K562 (cell line): Measurements from ENCODE around the gene SIK3. TPM values are rescaled to one million over a fixed set of nuclear protein-coding genes. Genes with fewer than 3 reads are reported as not detected.

ENCODE experiments used
- ATAC-seq: fragments of 200-7000 bp; cut with Tn5 transposase; 3 replicates; pipeline ENCODE4 v1.9.1; 2020; ENCODE audit warnings: moderate library complexity
- BruUV-seq: library from RNA; stranded (reverse); fragments of 400-500 nt; replicated peaks from 2 replicates; lab custom pipeline; 2021; lab: Mats Ljungman, UMichigan
- CTCF ChIA-PET: fragments of 300-600 bp; formaldehyde crosslinking; extraction: SDS; loops from one replicate; lab custom pipeline; 2021; ENCODE audit warnings: low intra/inter-chr PET ratio; lab: Yijun Ruan, JAX
- POLR2A ChIA-PET: fragments of 300-600, 350-650 bp; sonication (Branson Sonifier 250); formaldehyde crosslinking; extraction: SDS; loops from one replicate; lab custom pipeline; 2021; ENCODE audit warnings: antibody characterized with exemption, inconsistent platforms; lab: Yijun Ruan, JAX
- DNase-seq, 4 experiments: peaks; one replicate each; pipeline versions ENCODE4 v3.0.0 to v3.0.0-alpha.2; 2011 to 2018; ENCODE audit warnings: low spot score in 3 of 4, mixed read lengths in 3 of 4; ENCODE audit errors: extremely low read depth in 1 of 4
- FAIRE-seq: peaks from 2 replicates; lab custom pipeline; 2011; peaks lifted over from hg19 to GRCh38; lab: Jason Lieb, UNC
- H2AFZ ChIP-seq: 2 replicates; pipeline ENCODE4 v1.6.0; 2011; ENCODE audit warnings: low read depth, low read length, control low read depth, inconsistent platforms
- H3K27ac ChIP-seq: fragments of 200-600 bp; 3 replicates; pipeline ENCODE4 v1.8.0; 2011; ENCODE audit warnings: low read depth, mild to moderate bottlenecking, control low read depth, inconsistent platforms, low read length, moderate library complexity, mixed read lengths; ENCODE audit errors: extremely low read depth
- H3K27me3 ChIP-seq, 2 experiments: fragments of 300-600 bp in 1 of 2; 2 replicates in 1 of 2; 3 replicates in 1 of 2; pipeline versions ENCODE4 v1.6.0 to v1.8.0; 2011; ENCODE audit warnings: inconsistent platforms in 2 of 2, low read length in 2 of 2, mild to moderate bottlenecking in 1 of 2, mixed read lengths in 1 of 2, moderate library complexity in 1 of 2; ENCODE audit not compliant: control insufficient read depth in 2 of 2, insufficient read depth in 2 of 2
- H3K36me3 ChIP-seq: fragments of 300-600 bp; 3 replicates; pipeline ENCODE4 v1.8.0; 2011; ENCODE audit warnings: mild to moderate bottlenecking, low read length, inconsistent platforms; ENCODE audit not compliant: control insufficient read depth, insufficient read depth
- H3K4me1 ChIP-seq, 2 experiments: fragments of 200-600 bp in 1 of 2; replicated peaks in 1 of 2; 2 replicates in 1 of 2; 3 replicates in 1 of 2; pipeline versions ENCODE4 v1.5.1 to v1.8.0; 2011; ENCODE audit warnings: inconsistent platforms in 2 of 2, low read length in 2 of 2, mild to moderate bottlenecking in 1 of 2, mixed read lengths in 1 of 2, moderate library complexity in 1 of 2; ENCODE audit not compliant: control insufficient read depth in 2 of 2, insufficient read depth in 2 of 2
- H3K4me2 ChIP-seq: 2 replicates; pipeline ENCODE4 v1.6.1; 2011; ENCODE audit warnings: low read length, control low read depth, inconsistent platforms, mixed read lengths; ENCODE audit not compliant: insufficient read depth
- H3K4me3 ChIP-seq: fragments of 200-600 bp; sonication (generic), shearing (Covaris generic); 2 replicates; pipeline ENCODE4 v1.5.1; 2016; ENCODE audit warnings: control low read depth, inconsistent platforms
- H3K79me2 ChIP-seq: fragments of 200-600 bp; 3 replicates; pipeline ENCODE4 v1.8.0; 2011; ENCODE audit warnings: low read length, inconsistent platforms; ENCODE audit not compliant: control insufficient read depth, insufficient read depth
- H3K9ac ChIP-seq, 2 experiments: 2 replicates each; pipeline versions ENCODE4 v1.6.0 to v1.6.1; 2011; ENCODE audit warnings: low read depth in 2 of 2, low read length in 2 of 2, control low read depth in 1 of 2, inconsistent platforms in 1 of 2, mild to moderate bottlenecking in 1 of 2, mixed read lengths in 1 of 2; ENCODE audit not compliant: insufficient read depth in 1 of 2
- H3K9me1 ChIP-seq: one replicate; pipeline ENCODE4 v1.6.0; 2011; ENCODE audit warnings: inconsistent platforms, mild to moderate bottlenecking, low read length, moderate library complexity; ENCODE audit not compliant: control insufficient read depth, insufficient read depth
- H3K9me3 ChIP-seq: replicated peaks from 2 replicates; pipeline ENCODE4 v1.5.1; 2011; ENCODE audit warnings: low read depth, low read length, inconsistent platforms; ENCODE audit not compliant: control insufficient read depth, insufficient read depth
- H4K20me1 ChIP-seq: replicated peaks from 2 replicates; pipeline ENCODE4 v1.6.1; 2011; ENCODE audit warnings: low read length, inconsistent platforms, mixed read lengths; ENCODE audit not compliant: control insufficient read depth, insufficient read depth
- ATF7 ChIP-seq: fragments of 450-650 bp; IDR thresholded peaks from 2 replicates; pipeline ENCODE4 v1.7.1; 2014; ENCODE audit warnings: mild to moderate bottlenecking, moderate library complexity
- ILF3 ChIP-seq: fragments of 450-650 bp; IDR thresholded peaks from 2 replicates; pipeline ENCODE4 v1.6.1; 2018; ENCODE audit warnings: antibody characterized with exemption, mild to moderate bottlenecking, moderate library complexity, borderline replicate concordance
- KDM4B ChIP-seq, 2 experiments: fragments of 450-650 bp in 1 of 2; sonication (generic) in 1 of 2; IDR thresholded peaks; 2 replicates each; pipeline ENCODE4 v1.6.1; 2016 to 2017; ENCODE audit warnings: borderline replicate concordance in 2 of 2, antibody characterized with exemption in 1 of 2, low read depth in 1 of 2, mild to moderate bottlenecking in 1 of 2
- MCM2 ChIP-seq: fragments of 450-650 bp; IDR thresholded peaks from 2 replicates; pipeline ENCODE4 v1.6.1; 2017; ENCODE audit warnings: low read depth, mild to moderate bottlenecking
- WGBS: fragments of 100-300 bp; shearing (Covaris generic); methylation state at CpG from one replicate; pipeline ENCODE4 v1.1.6; 2016; ENCODE audit warnings: low coverage, mixed read lengths; ENCODE audit not compliant: insufficient coverage; ENCODE audit errors: missing lambda C conversion rate; 5-methylcytosine and 5-hydroxymethylcytosine counted together
- in situ Hi-C: fragments of 300-500 bp; cut with MboI; formaldehyde crosslinking; loops from 4 replicates; pipeline ENCODE4 v1.15.0; 2018; ENCODE audit warnings: inconsistent platforms, mixed read lengths
- intact Hi-C: fragments of 100-400 bp; cut with micrococcal nuclease; formaldehyde crosslinking; loops from 2 replicates; pipeline ENCODE4 v1.14.2; 2022
- polyA plus RNA-seq, 8 experiments: library from polyadenylated mRNA; depleted of rRNA in 4 of 8; stranded (reverse) in 5 of 8; unstranded in 3 of 8; fragments of >200 nt; fragmentation: Nextera tagmentation in 2 of 8; fragmentation: Illumina TruSeq in 1 of 8; extraction: Ambion mirVana in 2 of 8; extraction: Trizol in 1 of 8; gene quantifications; 2 replicates each; pipeline versions ENCODE4 v1.2.1 to v1.2.3, GENCODE V29; 2011 to 2014; ENCODE audit warnings: inconsistent platforms in 1 of 8, missing spikeins in 1 of 8
- total RNA-seq, 7 experiments: library from RNA; depleted of rRNA in 6 of 7; stranded (reverse); fragments of >200 nt in 6 of 7; fragmentation: Illumina TruSeq in 2 of 7; extraction: Trizol in 2 of 7; gene quantifications; 2 replicates each; pipeline versions ENCODE4 v1.2.1 to v1.2.3, GENCODE V29; 2011 to 2021; ENCODE audit warnings: low replicate concordance in 1 of 7
- TF ChIP-seq, protein P1 (sequence below): sonication (generic); formaldehyde crosslinking; IDR thresholded peaks from 2 replicates; pipeline ENCODE4 v1.8.1; 2023; ENCODE audit warnings: mild to moderate bottlenecking, missing genetic modification reagents
- TF ChIP-seq, protein P2 (sequence below): fragments of 250-450 bp; sonication (Bioruptor Pico); IDR thresholded peaks from 2 replicates; pipeline ENCODE4 v1.8.0; 2021; ENCODE audit warnings: borderline replicate concordance, mild to moderate bottlenecking, moderate library complexity; ENCODE audit not compliant: poor library complexity, severe bottlenecking

Gene SIK3
- total and polyA plus RNA-seq, 9 of the 15 experiments (the other 6 are each of a cell fraction or from before 2014, with no cell fraction given) = 1.6 to 21.6 (median 8.0) TPM

DNA sequence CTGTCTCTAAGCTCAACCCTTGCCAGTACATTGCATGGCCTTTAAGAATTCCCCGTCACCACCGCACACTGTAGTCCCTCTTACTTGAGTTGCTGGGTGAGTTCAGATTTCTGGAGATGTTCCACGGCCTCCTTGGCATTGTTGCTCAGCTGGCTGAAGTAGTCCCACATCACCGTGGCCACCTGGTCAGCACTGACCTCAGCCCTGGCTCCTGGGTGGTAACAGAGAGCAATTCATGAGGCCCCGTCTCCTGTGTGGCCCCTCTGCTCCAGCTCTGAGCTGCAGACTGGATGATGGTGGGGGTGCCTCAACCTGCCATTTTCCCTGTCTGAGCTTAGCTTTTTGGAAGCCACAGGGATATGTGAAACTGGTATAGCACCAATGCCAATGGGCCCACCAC, 275.7 kb downstream of the SIK3 start:
- no peaks in the 10 kb centered on the region for H3K9me1 ChIP-seq
- no TSS peak for BruUV-seq
- intact Hi-C loops (no loop called here), in situ Hi-C loops (no loop called here)
- no peak overlapping the region for H3K4me2 ChIP-seq
- peaks cover 0 to 10% of the 10 kb centered on the region in 2 experiments; a peak in 1 of 5 replicates for H3K27me3 ChIP-seq
- H4K20me1 ChIP-seq = no peaks in the 10 kb centered on the region
- 44% methylated on average over 5 of the region's 5 CpGs for WGBS
- peaks cover 8 to 23% of the 10 kb centered on the region in 2 experiments; a peak in 4 of 5 replicates for H3K4me1 ChIP-seq
- H2AFZ ChIP-seq = no peak overlapping the region
- H3K79me2 ChIP-seq = no peaks in the 10 kb centered on the region
- ATAC-seq (no peak), DNase-seq (no peak), FAIRE-seq (no peak)
- no peak overlapping the region for H3K27ac ChIP-seq
- H3K9me3 ChIP-seq = no peaks in the 10 kb centered on the region
- no peak overlapping the region for H3K4me3 ChIP-seq
- no peak overlapping the region for H3K9ac ChIP-seq
- ChIA-PET POLR2A (interaction anchor here (0.7 kb wide), 1 partner anchor 40 kb away, joined by 3 read pairs; no protein-coding TSS in a partner anchor), CTCF (no interaction called here)
- H3K36me3 ChIP-seq = no peaks in the 10 kb centered on the region
- TF ChIP-seq ILF3 (no peak), KDM4B (IDR thresholded peaks at IDR 0.05; ENCODE audit: borderline replicate concordance in 2 of 2, low read depth in 1 of 2) (no peak)

DNA sequence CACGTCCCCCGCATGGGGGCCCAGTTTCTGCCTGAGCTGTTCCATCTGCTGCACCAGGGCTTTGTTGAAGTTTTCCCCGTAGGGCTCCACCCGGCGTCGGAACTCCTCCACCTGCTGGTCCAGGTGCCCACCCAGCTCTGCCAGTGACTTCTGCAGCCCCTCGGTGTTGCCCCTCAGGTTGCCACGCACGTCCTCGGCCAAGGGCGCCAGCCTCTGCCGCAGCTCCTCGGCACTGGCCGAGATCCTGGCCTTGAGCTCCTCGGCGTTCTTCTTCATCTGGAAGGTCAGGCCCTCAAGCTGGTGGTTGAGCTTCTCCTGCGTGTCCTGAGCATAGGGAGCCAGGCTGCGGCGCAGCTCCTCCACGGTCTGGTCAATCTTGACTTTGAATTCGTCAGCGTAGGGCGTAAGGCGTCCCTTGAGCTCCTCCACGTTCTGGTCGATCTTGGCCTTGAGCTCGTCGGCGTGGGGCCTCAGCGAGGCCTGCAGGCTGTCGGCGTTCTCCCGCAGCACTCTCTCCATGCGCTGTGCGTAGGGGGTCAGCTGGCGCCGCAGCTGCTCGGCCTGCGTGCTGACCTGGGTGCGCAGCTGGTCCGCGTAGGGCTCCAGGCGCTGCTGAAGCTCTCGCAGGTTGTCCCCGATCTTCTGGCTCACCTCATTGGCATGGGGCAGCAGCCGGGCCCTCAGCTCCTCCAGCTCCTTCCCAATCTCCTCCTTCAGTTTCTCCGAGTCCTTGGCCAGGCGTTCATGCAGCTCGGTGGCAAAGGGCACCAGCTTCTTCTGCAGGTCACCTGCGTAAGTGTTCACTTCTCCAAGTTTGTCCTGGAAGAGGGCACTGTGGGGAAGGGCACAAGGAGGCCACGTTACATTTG, 276.9 kb downstream of the SIK3 start:
- in situ Hi-C loops (no loop called here), intact Hi-C loops (no loop called here)
- Histone ChIP-seq H3K27me3 (peaks cover 0 to 10% of the 10 kb centered on the region in 2 experiments; a peak in 1 of 5 replicates), H3K9ac (no peak overlapping the region), H3K4me3 (no peak overlapping the region), H3K9me1 (no peaks in the 10 kb centered on the region), H3K9me3 (no peaks in the 10 kb centered on the region), H2AFZ (no peak overlapping the region; the same call in 1 of the 2 replicates), H3K4me1 (peaks cover 0 to 13% of the 10 kb centered on the region in 2 experiments; a peak in 3 of 5 replicates), H4K20me1 (no peaks in the 10 kb centered on the region), H3K27ac (no peak overlapping the region), H3K79me2 (no peaks in the 10 kb centered on the region), H3K4me2 (no peak overlapping the region), H3K36me3 (no peaks in the 10 kb centered on the region)
- POLR2A ChIA-PET = interaction anchor here (0.6 to 1.2 kb wide), 7 partner anchors 8 to 509 kb away, joined by 3 to 6 read pairs (median 3); partner anchors contain the start of genes APOC3 and ZPR1
- DNase-seq (no peak), FAIRE-seq (no peak), ATAC-seq (no peak)
- no TSS peak for BruUV-seq
- TF ChIP-seq, protein P1, sequence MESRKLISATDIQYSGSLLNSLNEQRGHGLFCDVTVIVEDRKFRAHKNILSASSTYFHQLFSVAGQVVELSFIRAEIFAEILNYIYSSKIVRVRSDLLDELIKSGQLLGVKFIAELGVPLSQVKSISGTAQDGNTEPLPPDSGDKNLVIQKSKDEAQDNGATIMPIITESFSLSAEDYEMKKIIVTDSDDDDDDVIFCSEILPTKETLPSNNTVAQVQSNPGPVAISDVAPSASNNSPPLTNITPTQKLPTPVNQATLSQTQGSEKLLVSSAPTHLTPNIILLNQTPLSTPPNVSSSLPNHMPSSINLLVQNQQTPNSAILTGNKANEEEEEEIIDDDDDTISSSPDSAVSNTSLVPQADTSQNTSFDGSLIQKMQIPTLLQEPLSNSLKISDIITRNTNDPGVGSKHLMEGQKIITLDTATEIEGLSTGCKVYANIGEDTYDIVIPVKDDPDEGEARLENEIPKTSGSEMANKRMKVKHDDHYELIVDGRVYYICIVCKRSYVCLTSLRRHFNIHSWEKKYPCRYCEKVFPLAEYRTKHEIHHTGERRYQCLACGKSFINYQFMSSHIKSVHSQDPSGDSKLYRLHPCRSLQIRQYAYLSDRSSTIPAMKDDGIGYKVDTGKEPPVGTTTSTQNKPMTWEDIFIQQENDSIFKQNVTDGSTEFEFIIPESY = 0 out of 2 replicates have a peak, but pooled peaks have one; percentile 34
- TF ChIP-seq, protein P2, sequence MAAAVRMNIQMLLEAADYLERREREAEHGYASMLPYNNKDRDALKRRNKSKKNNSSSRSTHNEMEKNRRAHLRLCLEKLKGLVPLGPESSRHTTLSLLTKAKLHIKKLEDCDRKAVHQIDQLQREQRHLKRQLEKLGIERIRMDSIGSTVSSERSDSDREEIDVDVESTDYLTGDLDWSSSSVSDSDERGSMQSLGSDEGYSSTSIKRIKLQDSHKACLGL (CRISPR knock-in tag) = no peak
- TF ChIP-seq ATF7 = no peak
- TF ChIP-seq MCM2 = no peak
- CTCF ChIA-PET = no interaction called here
- WGBS = 36% methylated on average over 47 of the region's 51 CpGs
